CD8-positive, alpha-beta memory T cell (primary cell): ENCODE measurements around the gene MLLT11. TPM values are rescaled to one million over a fixed set of nuclear protein-coding genes. Genes with fewer than 3 reads are reported as not detected.

ENCODE experiments used
- CTCF ChIA-PET: fragments of 350-600 bp; sonication (Branson Sonifier 250); formaldehyde crosslinking; loops from one replicate; lab custom pipeline; 2021; ENCODE audit warnings: antibody characterized with exemption; lab: Charles Lee
- POLR2A ChIA-PET: fragments of 350-600 bp; sonication (Branson Sonifier 250); formaldehyde crosslinking; loops from one replicate; lab custom pipeline; 2021; ENCODE audit warnings: antibody characterized with exemption; lab: Charles Lee
- DNase-seq, 5 donors: peaks; one replicate each; pipeline versions ENCODE4 v3.0.0 to v3.0.0-alpha.2; 2020 to 2022; ENCODE audit warnings: mixed read lengths in 1 of 5
- H3K27ac ChIP-seq: one replicate; pipeline ENCODE4 v1.7.0; 2013; ENCODE audit warnings: low read depth, mild to moderate bottlenecking, low read length, moderate library complexity
- H3K27me3 ChIP-seq: 2 replicates; pipeline ENCODE4 v1.7.0; 2013; ENCODE audit warnings: low read length, mild to moderate bottlenecking; ENCODE audit not compliant: insufficient read depth, poor library complexity, severe bottlenecking
- H3K36me3 ChIP-seq: 2 replicates; pipeline ENCODE4 v1.7.0; 2013; ENCODE audit warnings: mild to moderate bottlenecking, low read length, moderate library complexity; ENCODE audit not compliant: insufficient read depth
- H3K4me1 ChIP-seq: 2 replicates; pipeline ENCODE4 v1.7.0; 2013; ENCODE audit warnings: mild to moderate bottlenecking, low read length, moderate library complexity; ENCODE audit not compliant: insufficient read depth
- H3K4me3 ChIP-seq: 2 replicates; pipeline ENCODE4 v1.7.0; 2013; ENCODE audit warnings: mild to moderate bottlenecking, low read length
- H3K9me3 ChIP-seq: 2 replicates; pipeline ENCODE4 v1.7.0; 2013; ENCODE audit warnings: mild to moderate bottlenecking, low read length
- H3K27ac Mint-ChIP-seq, 8 donors: one replicate each; pipeline ENCODE4 v1.8.0; 2020 to 2021; ENCODE audit warnings: mixed read lengths in 8 of 8, mild to moderate bottlenecking in 6 of 8, inconsistent platforms in 3 of 8, moderate library complexity in 3 of 8
- H3K27me3 Mint-ChIP-seq, 2 donors: one replicate each; pipeline ENCODE4 v1.8.0; 2020 to 2021; ENCODE audit warnings: mixed read lengths in 2 of 2, mild to moderate bottlenecking in 1 of 2, moderate library complexity in 1 of 2
- H3K36me3 Mint-ChIP-seq, 3 donors: one replicate each; pipeline ENCODE4 v1.8.0; 2020 to 2021; ENCODE audit warnings: mixed read lengths in 3 of 3, inconsistent platforms in 1 of 3, mild to moderate bottlenecking in 1 of 3
- H3K4me1 Mint-ChIP-seq, 3 donors: one replicate each; pipeline ENCODE4 v1.8.0; 2020 to 2021; ENCODE audit warnings: mixed read lengths in 3 of 3, inconsistent platforms in 1 of 3, mild to moderate bottlenecking in 1 of 3
- H3K4me3 Mint-ChIP-seq, 7 donors: one replicate each; pipeline ENCODE4 v1.8.0; 2020 to 2021; ENCODE audit warnings: mixed read lengths in 7 of 7, mild to moderate bottlenecking in 6 of 7, moderate library complexity in 4 of 7, inconsistent platforms in 2 of 7
- H3K9me3 Mint-ChIP-seq, 5 donors: one replicate each; pipeline ENCODE4 v1.8.0; 2020 to 2022; ENCODE audit warnings: mixed read lengths in 5 of 5, mild to moderate bottlenecking in 3 of 5, moderate library complexity in 2 of 5, inconsistent platforms in 1 of 5
- polyA plus RNA-seq: library from polyadenylated mRNA; unstranded; fragments of 300-500 nt; fragmentation: Illumina TruSeq; gene quantifications from one replicate; pipeline ENCODE4 v1.2.3, GENCODE V29; 2021
- total RNA-seq, 2 experiments: library from RNA; stranded (reverse); gene quantifications; one replicate each; pipeline ENCODE4 v1.2.3, GENCODE V29; 2021

MLLT11 gene
- total and polyA plus RNA-seq, 3 experiments from 2014 or later, result 3.3 to 4.7 (median 3.9) TPM

DNA sequence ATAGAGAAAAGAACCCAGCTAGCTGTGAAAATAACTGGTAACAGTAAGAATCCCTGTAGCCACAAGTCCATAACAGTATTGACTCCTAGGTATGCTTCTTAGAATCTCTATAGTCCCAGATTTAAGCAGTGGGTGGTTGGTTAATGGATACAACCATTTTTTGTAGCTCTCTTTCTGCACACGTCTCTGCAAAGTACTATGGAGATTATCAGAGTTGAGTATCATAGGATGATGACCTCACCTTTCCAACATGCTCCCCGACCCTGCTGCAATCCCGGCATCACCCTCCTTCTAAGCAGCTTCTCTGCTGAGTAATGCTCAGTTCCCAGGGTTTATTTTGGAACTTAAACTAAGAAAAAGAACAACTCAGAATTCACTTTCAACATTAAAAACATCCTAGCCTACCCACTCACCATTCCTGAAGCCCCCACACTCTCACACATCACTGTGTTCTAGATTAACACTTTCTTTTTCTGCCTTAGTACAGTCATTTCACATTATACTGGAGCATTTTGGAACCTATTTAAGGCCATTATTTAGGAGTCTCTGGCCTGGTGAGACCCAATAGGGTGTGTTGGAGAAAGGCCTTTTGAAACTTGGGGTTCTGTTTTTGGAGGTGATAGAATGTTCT lies 2.7 kb downstream of the MLLT11 start:
- no peak for DNase-seq
- no peaks in the 10 kb centered on the region for H3K27me3 ChIP-seq
- no peaks in the 10 kb centered on the region for H3K9me3 ChIP-seq
- H3K9me3 Mint-ChIP-seq, result no peaks in the 10 kb centered on the region
- H3K4me3 Mint-ChIP-seq, result peak overlapping the region in 2 of 7 donors; percentile 36 to 47
- H3K4me3 ChIP-seq, result no peak overlapping the region
- ChIA-PET POLR2A (interaction anchor here (0.5 to 8.1 kb wide), 2 partner anchors 14 to 38 kb away, joined by 3 to 88 read pairs; partner anchors contain the start of gene C1orf56), CTCF (interaction anchor here (6.7 to 9.5 kb wide), 3 partner anchors 8 to 38 kb away, joined by 52 to 94 read pairs (median 74); partner anchors contain the start of genes C1orf56 and GABPB2)
- no peaks in the 10 kb centered on the region for H3K27me3 Mint-ChIP-seq
- peaks cover 18 to 25% (median 25%) of the 10 kb centered on the region in 3 donors for H3K4me1 Mint-ChIP-seq
- peaks cover under 1 to 18% (median 3%) of the 10 kb centered on the region in 3 donors for H3K36me3 Mint-ChIP-seq
- H3K4me1 ChIP-seq, result no peaks in the 10 kb centered on the region
- H3K27ac ChIP-seq, result peak overlapping the region; percentile 54
- peaks cover 9% of the 10 kb centered on the region for H3K36me3 ChIP-seq
- H3K27ac Mint-ChIP-seq, result peak overlapping the region in 2 of 8 donors; percentile 19 to 72

DNA sequence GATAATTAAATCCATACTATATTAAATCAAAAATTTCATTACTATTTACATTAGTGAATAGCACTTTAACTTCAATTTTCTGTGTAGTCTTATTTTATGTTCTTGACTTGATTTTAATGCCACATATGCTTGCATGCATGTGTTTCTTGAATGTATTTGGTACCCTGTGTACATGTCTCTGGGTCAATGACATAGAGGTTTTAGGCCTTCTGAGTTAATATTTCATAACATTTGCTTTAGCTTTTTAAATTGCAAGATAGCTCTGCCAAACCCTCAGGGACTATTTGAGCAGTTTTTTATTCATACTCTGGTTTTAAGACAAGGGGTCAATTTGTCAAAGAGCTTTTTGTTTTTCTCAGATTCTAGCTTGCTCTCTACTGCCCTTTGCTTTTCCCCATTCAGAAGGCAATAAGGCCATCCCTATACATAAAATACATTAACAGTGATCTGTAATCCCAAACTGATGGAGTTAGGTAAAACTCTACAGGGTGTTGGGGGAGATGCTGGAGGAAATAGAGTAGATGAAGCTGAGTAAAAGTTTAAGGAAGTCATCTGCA lies 5.0 kb downstream of the MLLT11 start:
- Histone ChIP-seq H3K4me3 (no peak overlapping the region), H3K4me1 (no peaks in the 10 kb centered on the region), H3K27ac (no peak overlapping the region), H3K36me3 (no peaks in the 10 kb centered on the region), H3K9me3 (no peaks in the 10 kb centered on the region), H3K27me3 (no peaks in the 10 kb centered on the region)
- peaks cover 0 to under 1% (median 0%) of the 10 kb centered on the region in 3 donors for H3K36me3 Mint-ChIP-seq
- no peak for DNase-seq
- peak overlapping the region in 2 of 8 donors; percentile 23 to 71 for H3K27ac Mint-ChIP-seq
- H3K4me3 Mint-ChIP-seq, result peak overlapping the region in 1 of 7 donors; percentile 17
- ChIA-PET POLR2A (interaction anchor here (0.7 to 1.0 kb wide), 2 partner anchors 17 to 18 kb away, joined by 3 read pairs; partner anchors contain the start of gene C1orf56), CTCF (interaction anchor here (0.6 to 2.0 kb wide), 5 partner anchors 11 to 701 kb away, joined by 3 to 6 read pairs (median 4); partner anchors contain the start of genes C1orf56 and RPRD2)
- H3K4me1 Mint-ChIP-seq, result peaks cover 18 to 23% (median 22%) of the 10 kb centered on the region in 3 donors
- no peaks in the 10 kb centered on the region for H3K9me3 Mint-ChIP-seq
- no peaks in the 10 kb centered on the region for H3K27me3 Mint-ChIP-seq

DNA sequence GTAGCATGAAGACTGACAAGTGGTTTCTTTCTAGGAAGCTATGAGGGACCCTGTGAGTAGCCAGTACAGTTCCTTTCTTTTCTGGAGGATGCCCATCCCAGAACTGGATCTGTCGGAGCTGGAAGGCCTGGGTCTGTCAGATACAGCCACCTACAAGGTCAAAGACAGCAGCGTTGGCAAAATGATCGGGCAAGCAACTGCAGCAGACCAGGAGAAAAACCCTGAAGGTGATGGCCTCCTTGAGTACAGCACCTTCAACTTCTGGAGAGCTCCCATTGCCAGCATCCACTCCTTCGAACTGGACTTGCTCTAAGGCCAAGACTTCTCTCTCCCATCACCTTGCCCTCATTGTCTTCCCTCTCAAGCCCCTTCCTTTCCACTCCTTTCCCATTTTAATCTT lies 7.0 kb downstream of the MLLT11 start:
- peak overlapping the region in 1 of 7 donors; percentile 64 for H3K4me3 Mint-ChIP-seq
- peak overlapping the region in 3 of 8 donors; percentile 11 to 94 (median 66) for H3K27ac Mint-ChIP-seq
- Histone ChIP-seq H3K27me3 (no peaks in the 10 kb centered on the region), H3K9me3 (no peaks in the 10 kb centered on the region), H3K4me3 (no peak overlapping the region), H3K36me3 (no peaks in the 10 kb centered on the region), H3K27ac (no peak overlapping the region), H3K4me1 (peaks cover 10% of the 10 kb centered on the region)
- H3K36me3 Mint-ChIP-seq, result peaks cover 0 to 13% (median 0%) of the 10 kb centered on the region in 3 donors
- POLR2A ChIA-PET, result interaction anchor here (0.6 kb wide), 1 partner anchor 9 kb away, joined by 4 read pairs; no protein-coding TSS in a partner anchor
- DNase-seq, result no peak
- CTCF ChIA-PET, result interaction anchor here (1.2 kb wide), 1 partner anchor 42 kb away, joined by 4 read pairs; no protein-coding TSS in a partner anchor
- H3K4me1 Mint-ChIP-seq, result peaks cover 18 to 20% (median 19%) of the 10 kb centered on the region in 3 donors
- no peaks in the 10 kb centered on the region for H3K9me3 Mint-ChIP-seq
- H3K27me3 Mint-ChIP-seq, result no peaks in the 10 kb centered on the region

DNA sequence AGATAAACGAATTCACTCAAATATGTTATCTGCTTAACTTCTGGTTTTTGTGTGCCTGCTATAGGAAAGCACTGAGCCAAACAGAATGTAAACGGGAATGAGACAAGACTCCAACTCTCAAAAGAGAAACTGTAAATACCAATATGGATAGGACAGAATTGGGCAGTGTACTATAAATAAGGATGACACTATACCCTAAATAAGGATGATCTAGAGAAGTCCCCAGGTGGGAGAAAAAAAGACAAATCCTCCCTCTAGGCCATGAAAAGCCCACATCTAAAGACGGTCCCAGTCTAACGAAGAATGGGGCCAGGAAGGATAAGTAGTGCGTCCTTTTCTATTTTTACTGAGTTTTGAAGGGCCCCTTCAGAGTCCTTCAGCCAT lies 8.9 kb downstream of the MLLT11 start:
- peak overlapping the region in 7 of 8 donors; percentile 26 to 100 (median 94) for H3K27ac Mint-ChIP-seq
- no peak for DNase-seq
- H3K9me3 ChIP-seq, result no peaks in the 10 kb centered on the region
- H3K9me3 Mint-ChIP-seq, result no peaks in the 10 kb centered on the region
- H3K36me3 Mint-ChIP-seq, result peaks cover 0 to 18% (median 3%) of the 10 kb centered on the region in 3 donors
- no peak overlapping the region for H3K4me3 ChIP-seq
- ChIA-PET POLR2A (no interaction called here), CTCF (interaction anchor here (1.4 to 5.5 kb wide), 3 partner anchors 9 to 45 kb away, joined by 7 to 74 read pairs (median 32); partner anchors contain the start of genes CDC42SE1 and MLLT11)
- peak overlapping the region; percentile 43 for H3K27ac ChIP-seq
- H3K27me3 Mint-ChIP-seq, result no peaks in the 10 kb centered on the region
- peaks cover 24 to 29% (median 29%) of the 10 kb centered on the region in 3 donors for H3K4me1 Mint-ChIP-seq
- H3K27me3 ChIP-seq, result no peaks in the 10 kb centered on the region
- peaks cover 11% of the 10 kb centered on the region for H3K4me1 ChIP-seq
- peak overlapping the region; percentile 73 to 98 (median 97) for H3K4me3 Mint-ChIP-seq
- H3K36me3 ChIP-seq, result no peaks in the 10 kb centered on the region

DNA sequence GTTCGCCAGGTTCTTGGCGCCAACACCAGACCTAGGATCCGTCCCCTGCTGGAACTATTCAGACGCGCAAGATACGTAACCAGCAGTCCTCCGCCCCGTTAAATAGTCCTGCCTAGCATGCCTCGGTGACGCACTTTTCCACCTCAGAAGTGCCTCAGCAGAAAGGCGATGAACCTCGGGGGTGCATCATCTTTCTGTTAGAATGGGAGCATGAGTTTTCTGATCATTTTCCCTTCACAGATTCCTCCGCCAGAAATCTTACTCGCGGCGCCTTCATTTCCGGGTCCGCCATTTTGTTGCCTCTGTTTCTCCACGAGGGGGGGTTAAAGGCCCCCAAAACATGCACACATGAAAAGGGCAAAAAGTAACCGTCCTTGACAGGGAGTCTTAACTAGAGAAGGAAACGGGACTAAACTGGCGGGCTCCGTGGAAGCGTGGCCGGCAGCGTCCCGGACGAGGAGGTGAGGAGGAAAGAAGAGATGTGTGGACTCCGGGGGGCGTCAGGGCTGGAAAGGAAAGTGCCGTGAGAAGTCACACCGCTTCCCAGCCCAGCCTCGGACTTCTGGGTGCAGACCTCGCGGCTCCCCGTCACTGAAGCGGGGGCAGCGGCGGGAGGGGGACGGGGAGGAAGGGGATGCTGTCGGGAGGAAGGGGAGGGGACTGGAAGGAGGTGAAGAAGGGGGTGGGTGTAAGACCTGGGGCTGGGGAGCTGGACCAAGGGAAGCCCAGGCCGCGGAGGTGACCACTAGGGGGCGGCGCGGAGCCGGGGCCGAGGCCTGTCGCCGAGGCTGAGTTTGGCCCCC lies 10.5 kb downstream of the MLLT11 start, which contains the start of gene GABPB2:
TSS of gene GABPB2 (plus strand) at position 288 of the 803 bp plus-strand sequence. CDS start 17,429 bp downstream, outside the sequence.
- H3K27ac ChIP-seq, result peak within 1 kb of the TSS; percentile 94
- H3K27ac Mint-ChIP-seq, result peak within 1 kb of the TSS; percentile 96 to 100 (median 100)
- H3K4me1 ChIP-seq, result peaks cover 11% of the 10 kb centered on the region
- ChIA-PET POLR2A (interaction anchor here (0.6 to 1.4 kb wide), 6 partner anchors 11 to 97 kb away, joined by 3 to 7 read pairs (median 5); partner anchors contain the start of genes CDC42SE1 and MLLT11), CTCF (interaction anchor here (1.0 to 5.5 kb wide), 13 partner anchors 12 to 91 kb away, joined by 3 to 74 read pairs (median 6); partner anchors contain the start of genes C1orf56, CDC42SE1, MLLT11 and TNFAIP8L2)
- no peaks in the 10 kb centered on the region for H3K36me3 ChIP-seq
- H3K4me1 Mint-ChIP-seq, result peaks cover 25 to 31% (median 31%) of the 10 kb centered on the region in 3 donors
- H3K4me3 ChIP-seq, result peak within 1 kb of the TSS; percentile 88
- H3K9me3 ChIP-seq, result no peaks in the 10 kb centered on the region
- H3K4me3 Mint-ChIP-seq, result peak within 1 kb of the TSS; percentile 96 to 99 (median 98)
- H3K9me3 Mint-ChIP-seq, result no peaks in the 10 kb centered on the region
- H3K27me3 ChIP-seq, result no peaks in the 10 kb centered on the region
- H3K36me3 Mint-ChIP-seq, result peaks cover 0 to 26% (median 3%) of the 10 kb centered on the region in 3 donors
- peak; percentile 76 to 92 (median 86) for DNase-seq
- no peaks in the 10 kb centered on the region for H3K27me3 Mint-ChIP-seq

DNA sequence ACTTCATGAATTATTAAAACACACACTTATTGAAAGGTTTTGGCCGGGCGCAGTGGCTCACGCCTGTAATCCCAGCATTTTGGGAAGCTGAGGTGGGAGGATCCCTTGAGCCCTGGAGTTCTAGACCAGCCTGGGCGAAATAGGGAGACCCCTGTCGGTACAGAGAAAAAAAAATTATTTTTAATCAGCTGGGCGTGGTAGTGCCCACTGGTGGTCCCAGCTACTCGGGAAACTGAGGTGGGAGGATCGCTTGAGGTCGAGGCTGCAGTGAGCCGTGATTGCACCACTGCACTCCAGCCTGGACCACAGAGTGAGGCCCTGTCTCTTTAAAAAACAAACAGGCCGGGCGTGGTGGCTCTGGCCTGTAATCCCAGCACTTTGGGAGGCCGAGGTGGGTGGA lies 12.0 kb downstream of the MLLT11 start:
- Mint-ChIP-seq H3K4me1 (peaks cover 27 to 33% (median 33%) of the 10 kb centered on the region in 3 donors), H3K27me3 (no peaks in the 10 kb centered on the region), H3K4me3 (peak overlapping the region; percentile 96 to 99 (median 98)), H3K27ac (peak overlapping the region in 5 of 8 donors; percentile 61 to 100 (median 100)), H3K36me3 (peaks cover 0 to 35% (median 3%) of the 10 kb centered on the region in 3 donors), H3K9me3 (no peaks in the 10 kb centered on the region)
- ChIA-PET CTCF (interaction anchor here (0.8 to 5.5 kb wide), 8 partner anchors 9 to 84 kb away, joined by 3 to 74 read pairs (median 6); partner anchors contain the start of genes C1orf56, CDC42SE1, MINDY1 and MLLT11), POLR2A (interaction anchor here (0.8 kb wide), 1 partner anchor 16 kb away, joined by 6 read pairs; no protein-coding TSS in a partner anchor)
- DNase-seq, result no peak
- Histone ChIP-seq H3K4me1 (peaks cover 11% of the 10 kb centered on the region), H3K4me3 (no peak overlapping the region), H3K36me3 (no peaks in the 10 kb centered on the region), H3K27ac (no peak overlapping the region), H3K9me3 (no peaks in the 10 kb centered on the region), H3K27me3 (no peaks in the 10 kb centered on the region)
